ENCODE measurements around the gene RSPO3.
A peak's percentile ranks its signal among the peaks of the same experiment; 100 is the strongest.

Gene RSPO3, protein sequence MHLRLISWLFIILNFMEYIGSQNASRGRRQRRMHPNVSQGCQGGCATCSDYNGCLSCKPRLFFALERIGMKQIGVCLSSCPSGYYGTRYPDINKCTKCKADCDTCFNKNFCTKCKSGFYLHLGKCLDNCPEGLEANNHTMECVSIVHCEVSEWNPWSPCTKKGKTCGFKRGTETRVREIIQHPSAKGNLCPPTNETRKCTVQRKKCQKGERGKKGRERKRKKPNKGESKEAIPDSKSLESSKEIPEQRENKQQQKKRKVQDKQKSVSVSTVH

DNA sequence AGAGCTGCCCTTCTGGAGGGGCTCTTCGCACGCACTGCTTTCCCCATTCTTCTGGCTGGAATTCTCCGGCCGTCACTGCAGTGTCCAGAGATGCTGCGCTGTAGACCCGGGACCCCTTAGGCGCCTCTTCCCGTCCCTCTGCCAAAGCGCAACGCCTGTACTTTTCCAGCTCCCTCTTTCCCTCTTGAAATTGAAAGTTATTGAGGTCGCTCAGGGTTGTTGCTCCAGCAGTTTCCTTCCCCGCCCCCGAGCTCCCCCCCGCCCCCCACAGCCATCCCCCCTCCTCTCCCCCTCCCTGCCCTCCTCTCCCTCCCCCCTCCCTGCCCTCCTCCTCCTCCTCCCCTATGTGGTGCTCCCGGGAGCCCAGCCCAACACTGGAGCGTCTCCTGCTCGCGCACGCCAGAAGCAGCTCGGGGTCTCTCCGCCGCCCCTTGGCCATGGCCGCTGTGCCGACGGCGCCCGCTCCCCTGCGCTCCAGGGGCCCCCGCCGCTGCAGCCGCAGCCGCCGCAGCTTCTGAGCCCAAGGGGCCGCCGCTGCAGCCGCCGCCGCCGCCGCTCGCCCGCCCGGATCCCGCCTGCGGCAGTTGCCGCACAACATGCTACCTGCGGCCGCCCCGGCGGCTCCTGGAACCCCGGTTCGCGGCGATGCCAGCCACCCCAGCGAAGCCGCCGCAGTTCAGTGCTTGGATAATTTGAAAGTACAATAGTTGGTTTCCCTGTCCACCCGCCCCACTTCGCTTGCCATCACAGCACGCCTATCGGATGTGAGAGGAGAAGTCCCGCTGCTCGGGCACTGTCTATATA is at the start of gene RSPO3:
RSPO3 (plus strand) TSS at position 374 of the 804 bp plus-strand sequence. CDS start 522 bp downstream, outside the sequence.
- H3K4me3 ChIP-seq (ENCODE audit: low read depth, low read length): peak within 1 kb of the TSS; percentile 35
- TF ChIP-seq, protein P1, sequence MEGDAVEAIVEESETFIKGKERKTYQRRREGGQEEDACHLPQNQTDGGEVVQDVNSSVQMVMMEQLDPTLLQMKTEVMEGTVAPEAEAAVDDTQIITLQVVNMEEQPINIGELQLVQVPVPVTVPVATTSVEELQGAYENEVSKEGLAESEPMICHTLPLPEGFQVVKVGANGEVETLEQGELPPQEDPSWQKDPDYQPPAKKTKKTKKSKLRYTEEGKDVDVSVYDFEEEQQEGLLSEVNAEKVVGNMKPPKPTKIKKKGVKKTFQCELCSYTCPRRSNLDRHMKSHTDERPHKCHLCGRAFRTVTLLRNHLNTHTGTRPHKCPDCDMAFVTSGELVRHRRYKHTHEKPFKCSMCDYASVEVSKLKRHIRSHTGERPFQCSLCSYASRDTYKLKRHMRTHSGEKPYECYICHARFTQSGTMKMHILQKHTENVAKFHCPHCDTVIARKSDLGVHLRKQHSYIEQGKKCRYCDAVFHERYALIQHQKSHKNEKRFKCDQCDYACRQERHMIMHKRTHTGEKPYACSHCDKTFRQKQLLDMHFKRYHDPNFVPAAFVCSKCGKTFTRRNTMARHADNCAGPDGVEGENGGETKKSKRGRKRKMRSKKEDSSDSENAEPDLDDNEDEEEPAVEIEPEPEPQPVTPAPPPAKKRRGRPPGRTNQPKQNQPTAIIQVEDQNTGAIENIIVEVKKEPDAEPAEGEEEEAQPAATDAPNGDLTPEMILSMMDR (IDR thresholded peaks at IDR 0.05; ENCODE audit: low read depth, low read length, missing control alignments): no peak
- no peak for DNase-seq (ENCODE audit: low read depth)

DNA sequence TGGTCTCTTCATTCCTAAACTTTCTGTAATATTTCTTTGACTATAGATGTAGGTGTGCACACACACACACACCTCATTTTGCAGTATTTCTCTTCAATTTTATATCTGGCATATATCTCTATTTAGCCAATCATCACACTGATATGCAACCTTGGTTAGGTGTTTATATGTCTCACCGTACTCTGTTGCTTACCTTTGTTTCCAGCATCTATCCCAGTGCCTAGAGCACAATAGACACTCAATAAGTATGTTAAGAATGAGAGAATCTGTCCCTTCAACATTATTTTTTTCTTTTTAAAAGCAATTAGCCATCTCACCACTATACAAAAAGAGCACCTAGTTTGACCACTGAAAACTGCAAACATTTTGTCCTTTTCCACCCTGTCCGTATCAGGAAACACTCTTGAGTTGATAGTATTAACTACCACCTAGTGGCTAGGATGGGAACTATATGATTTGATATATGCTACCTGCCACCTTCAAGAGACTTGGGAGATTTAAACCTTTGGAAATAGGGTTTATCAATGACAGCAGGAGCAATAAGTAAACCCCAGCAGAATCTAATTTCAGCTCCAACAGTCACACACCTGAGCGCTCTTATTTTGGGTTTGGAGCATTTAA is 48.7 kb upstream of the RSPO3 start:
- no peak for DNase-seq (ENCODE audit: low read depth)
- TF ChIP-seq, protein P1 (IDR thresholded peaks at IDR 0.05; ENCODE audit: low read depth, low read length, missing control alignments): peak; percentile 39

DNA sequence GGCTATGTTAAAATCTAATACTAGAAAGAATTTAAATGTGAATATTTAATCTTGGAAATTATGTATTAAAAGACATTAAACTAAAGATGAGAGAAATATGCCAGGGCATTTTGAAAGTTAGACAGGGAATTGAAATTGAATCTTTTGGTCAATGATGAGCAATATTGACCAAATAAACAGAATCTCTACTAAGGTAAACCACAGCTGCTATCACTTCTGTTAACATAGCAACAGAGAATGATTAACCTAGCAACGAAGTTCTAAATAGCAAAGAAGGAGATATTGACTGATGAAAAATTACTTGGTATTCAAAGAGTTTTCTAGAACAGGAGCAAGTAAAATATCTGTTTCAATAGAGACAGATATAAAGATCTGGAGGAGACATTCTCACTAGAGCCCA is 45.2 kb upstream of the RSPO3 start:
- TF ChIP-seq, protein P1 (IDR thresholded peaks at IDR 0.05; ENCODE audit: low read depth, low read length, missing control alignments): no peak
- no peak for DNase-seq (ENCODE audit: low read depth)
- no peak overlapping the region for H3K4me3 ChIP-seq (ENCODE audit: low read depth, low read length)

More for the DNA sequence above, 48.7 kb upstream of the RSPO3 start:
- H3K4me3 ChIP-seq (ENCODE audit: low read depth, low read length): no peak overlapping the region

DNA sequence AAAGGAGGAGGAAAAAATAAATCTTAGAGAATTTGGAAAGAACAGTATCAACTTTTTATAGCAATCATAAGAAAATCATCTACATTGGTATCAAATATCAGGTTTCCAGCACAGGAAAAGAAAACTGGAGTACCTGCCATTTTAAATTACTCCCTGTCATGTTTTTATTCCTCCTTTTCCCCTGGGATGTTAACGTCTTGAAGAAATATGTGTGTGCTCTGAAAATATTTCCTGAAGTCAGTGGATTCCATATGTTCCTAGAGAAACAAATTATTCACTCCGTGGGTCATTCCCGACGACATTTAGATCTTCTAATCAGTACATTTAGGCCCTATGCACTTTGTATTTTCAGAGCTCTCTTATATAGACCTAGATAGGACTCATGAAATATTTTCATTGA is 42.0 kb upstream of the RSPO3 start:
- TF ChIP-seq, protein P1 (IDR thresholded peaks at IDR 0.05; ENCODE audit: low read depth, low read length, missing control alignments): no peak
- no peak for DNase-seq (ENCODE audit: low read depth)

DNA sequence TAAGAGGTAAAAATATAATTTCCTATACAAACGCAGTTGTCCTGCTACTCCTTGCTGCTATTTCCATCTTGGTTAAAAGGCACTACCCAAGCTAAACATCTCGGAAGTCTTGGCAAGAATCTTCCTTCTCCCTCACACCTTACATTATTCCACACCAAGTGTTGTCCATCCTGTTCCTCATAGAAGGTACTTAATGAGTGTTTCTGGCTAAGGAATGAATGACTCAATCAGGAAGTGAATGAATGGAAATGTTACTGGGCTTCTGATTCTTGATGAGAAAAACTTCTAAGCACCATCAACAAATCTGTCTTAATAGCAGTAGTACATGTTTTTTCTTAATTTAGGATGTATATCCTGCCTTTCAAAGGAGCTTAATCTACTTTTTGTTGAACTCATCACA is 40.6 kb upstream of the RSPO3 start:
- no peak overlapping the region for H3K4me3 ChIP-seq (ENCODE audit: low read depth, low read length)
- TF ChIP-seq, protein P1 (IDR thresholded peaks at IDR 0.05; ENCODE audit: low read depth, low read length, missing control alignments): no peak
- no peak for DNase-seq (ENCODE audit: low read depth)

More for the DNA sequence above, 42.0 kb upstream of the RSPO3 start:
- no peak overlapping the region for H3K4me3 ChIP-seq (ENCODE audit: low read depth, low read length)

DNA sequence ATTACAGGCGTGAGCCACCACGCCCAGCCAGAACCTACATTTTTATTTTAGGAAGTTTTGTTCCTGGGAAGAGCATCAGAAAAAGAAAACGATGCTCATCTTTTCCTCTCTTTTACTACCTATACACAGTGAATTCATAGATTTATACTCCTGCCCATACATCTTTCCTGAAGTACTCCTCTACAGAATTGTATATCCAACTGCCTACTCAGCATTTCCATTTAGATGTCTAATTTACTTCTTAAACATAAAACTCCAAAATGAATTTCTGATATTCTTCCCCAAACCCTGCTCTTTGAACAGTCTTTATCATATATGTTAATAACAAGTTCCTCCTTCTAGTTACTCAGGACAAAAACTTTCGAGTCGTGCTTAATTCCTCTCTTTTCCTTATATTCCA is 39.8 kb upstream of the RSPO3 start:
- no peak overlapping the region for H3K4me3 ChIP-seq (ENCODE audit: low read depth, low read length)
- TF ChIP-seq, protein P1 (IDR thresholded peaks at IDR 0.05; ENCODE audit: low read depth, low read length, missing control alignments): no peak
- no peak for DNase-seq (ENCODE audit: low read depth)

All from GM12864 (cell line).